ENCODE measurements around the gene SCFD2.
"Not testable (repeated sequence)": the region's sequence is repeated elsewhere in the genome, so short reads cannot be mapped to it uniquely, and the experiment has no call there.

SCFD2 gene

DNA sequence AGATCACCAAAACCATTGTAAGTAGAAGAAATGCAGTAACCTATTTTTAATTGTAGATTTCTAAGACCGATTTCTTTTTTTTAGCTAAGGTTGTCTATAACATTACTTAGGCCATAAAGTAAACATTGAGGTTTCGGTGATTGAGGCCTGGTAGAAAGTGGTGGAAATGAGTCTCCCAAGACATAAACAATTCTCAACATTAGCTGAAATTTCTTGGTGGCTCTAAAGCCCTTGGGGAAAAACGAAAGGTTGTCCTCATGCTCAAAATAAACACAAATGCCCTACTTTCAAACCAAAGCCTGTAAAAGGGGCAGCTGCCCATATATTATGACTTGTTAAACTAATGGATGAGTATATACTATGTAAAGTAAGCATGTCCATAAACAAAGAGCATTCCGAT, 98.8 kb downstream of the SCFD2 start:
- no peak for DNase-seq (ENCODE audit: low read depth in 2 of 2, low spot score in 1 of 2)

DNA sequence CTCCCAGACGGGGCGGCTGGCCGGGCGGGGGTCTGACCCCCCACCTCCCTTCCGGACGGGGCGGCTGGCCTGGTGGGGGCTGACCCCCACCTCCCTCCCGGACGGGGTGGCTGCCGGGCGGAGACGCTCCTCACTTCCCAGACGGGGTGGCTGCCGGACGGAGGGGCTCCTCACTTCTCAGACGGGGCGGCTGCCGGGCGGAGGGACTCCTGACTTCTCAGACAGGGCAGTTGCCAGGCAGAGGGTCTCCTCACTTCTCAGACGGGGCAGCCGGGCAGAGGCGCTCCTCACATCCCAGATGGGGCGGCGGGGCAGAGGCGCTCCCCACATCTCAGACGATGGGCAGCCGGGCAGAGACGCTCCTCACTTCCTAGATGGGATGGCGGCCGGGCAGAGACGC, 109.9 kb downstream of the SCFD2 start:
- DNase-seq (ENCODE audit: low read depth in 2 of 2, low spot score in 1 of 2), result not testable (repeated sequence)

DNA sequence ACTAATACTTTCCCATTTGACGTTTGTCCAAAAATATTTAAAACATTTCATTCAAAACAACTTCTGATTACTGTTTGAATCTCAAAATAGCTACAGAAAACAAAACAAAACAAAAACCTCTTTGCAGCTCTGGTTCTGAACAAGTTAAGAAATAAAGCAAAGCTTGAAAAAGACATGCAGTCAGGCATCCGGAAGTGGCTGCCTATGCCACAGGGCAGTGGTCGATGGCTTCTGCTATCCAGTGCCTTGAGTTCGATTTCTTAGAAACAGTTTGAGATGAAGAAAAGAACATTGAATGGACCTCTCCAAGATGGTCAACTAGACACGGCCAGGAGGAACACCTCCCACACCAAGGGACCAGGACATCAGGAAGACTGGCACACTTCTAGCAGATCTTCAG, 125.3 kb downstream of the SCFD2 start:
- DNase-seq (ENCODE audit: low read depth in 2 of 2, low spot score in 1 of 2), result no peak

DNA sequence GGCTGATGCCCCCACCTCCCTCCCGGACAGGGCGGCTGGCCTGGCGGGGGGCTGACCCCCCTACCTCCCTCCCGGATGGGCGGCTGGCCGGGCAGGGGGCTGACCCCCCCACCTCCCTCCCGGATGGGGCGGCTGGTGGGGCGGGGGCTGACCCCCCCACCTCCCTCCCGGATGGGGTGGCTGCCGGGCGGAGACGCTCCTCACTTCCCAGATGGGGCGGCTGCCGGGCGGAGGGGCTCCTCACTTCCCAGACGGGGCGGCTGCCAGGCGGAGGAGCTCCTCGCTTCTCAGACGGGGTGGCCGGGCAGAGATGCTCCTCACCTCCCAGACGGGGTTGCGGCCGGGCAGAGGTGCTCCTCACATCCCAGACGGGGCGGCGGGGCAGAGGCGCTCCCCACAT, 127.5 kb downstream of the SCFD2 start:
- not testable (repeated sequence) for DNase-seq (ENCODE audit: low read depth in 2 of 2, low spot score in 1 of 2)

DNA sequence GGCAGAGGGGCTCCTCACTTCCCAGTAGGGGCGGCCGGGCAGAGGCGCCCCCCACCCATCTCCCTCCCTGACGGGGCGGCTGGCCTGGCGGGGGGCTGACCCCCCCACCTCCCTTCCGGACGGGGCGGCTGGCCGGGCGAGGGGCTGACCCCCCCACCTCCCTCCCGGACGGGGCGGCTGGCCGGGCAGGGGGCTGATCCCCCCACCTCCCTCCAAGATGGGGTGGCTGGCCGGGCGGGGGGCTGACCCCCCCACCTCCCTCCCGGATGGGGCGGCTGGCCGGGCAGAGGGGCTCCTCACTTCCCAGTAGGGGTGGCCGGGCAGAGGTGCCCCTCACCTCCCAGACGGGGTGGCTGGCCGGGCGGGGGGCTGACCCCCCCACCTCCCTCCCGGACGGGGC, 128.1 kb downstream of the SCFD2 start:
- not testable (repeated sequence) for DNase-seq (ENCODE audit: low read depth in 2 of 2, low spot score in 1 of 2)

DNA sequence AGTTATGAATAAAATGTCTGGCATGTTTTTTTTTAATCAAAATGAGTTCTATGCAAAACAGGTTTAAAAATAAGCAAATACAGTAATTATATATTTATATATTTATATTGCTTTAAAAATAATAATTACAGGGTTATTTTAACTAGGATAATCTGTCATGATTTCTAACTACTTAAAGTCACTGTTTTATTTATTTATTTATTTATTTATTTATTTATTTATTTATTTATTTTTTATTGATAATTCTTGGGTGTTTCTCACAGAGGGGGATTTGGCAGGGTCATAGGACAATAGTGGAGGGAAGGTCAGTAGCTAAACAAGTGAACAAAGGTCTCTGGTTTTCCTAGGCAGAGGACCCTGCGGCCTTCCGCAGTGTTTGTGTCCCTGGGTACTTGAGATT, 129.2 kb downstream of the SCFD2 start:
- not testable (repeated sequence) for DNase-seq (ENCODE audit: low read depth in 2 of 2, low spot score in 1 of 2)

DNA sequence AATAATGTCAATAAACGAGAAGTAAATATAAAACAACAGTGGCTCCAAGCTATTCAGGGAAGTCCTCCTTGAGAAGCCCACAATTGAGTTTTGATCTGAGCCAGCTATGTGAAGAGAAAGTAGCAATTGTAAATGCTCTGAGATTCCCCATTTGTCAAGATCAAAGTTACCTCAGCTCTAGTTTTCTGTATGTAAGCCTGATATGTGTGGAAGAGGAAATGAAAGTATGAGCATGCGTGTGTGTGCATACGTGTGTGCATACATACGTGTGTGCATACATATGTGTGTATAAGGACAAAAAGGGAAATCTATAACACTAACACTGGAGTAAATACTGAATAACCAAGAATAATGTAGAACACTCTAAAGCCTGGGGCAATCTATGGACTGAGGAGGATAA, 130.3 kb downstream of the SCFD2 start:
- no peak for DNase-seq (ENCODE audit: low read depth in 2 of 2, low spot score in 1 of 2)

DNA sequence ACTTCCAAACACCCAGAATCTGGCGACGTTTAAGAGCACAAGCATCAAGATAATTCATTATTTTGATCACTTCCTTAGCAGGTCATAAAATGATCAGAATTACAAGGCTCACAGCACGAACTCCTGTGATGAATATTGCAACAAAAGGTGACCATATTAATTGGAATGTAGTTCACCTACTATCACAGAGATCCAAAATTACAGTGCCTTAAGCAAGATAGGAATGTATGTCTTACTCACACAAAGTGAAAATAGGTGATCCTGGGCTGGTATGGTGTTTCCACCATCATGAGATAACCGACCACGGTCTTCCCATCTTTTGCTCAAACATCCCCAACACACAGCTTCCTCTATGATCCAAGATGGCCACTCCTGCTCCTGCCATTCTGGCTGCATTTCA, 131.2 kb downstream of the SCFD2 start:
- no peak for DNase-seq (ENCODE audit: low read depth in 2 of 2, low spot score in 1 of 2)

DNA sequence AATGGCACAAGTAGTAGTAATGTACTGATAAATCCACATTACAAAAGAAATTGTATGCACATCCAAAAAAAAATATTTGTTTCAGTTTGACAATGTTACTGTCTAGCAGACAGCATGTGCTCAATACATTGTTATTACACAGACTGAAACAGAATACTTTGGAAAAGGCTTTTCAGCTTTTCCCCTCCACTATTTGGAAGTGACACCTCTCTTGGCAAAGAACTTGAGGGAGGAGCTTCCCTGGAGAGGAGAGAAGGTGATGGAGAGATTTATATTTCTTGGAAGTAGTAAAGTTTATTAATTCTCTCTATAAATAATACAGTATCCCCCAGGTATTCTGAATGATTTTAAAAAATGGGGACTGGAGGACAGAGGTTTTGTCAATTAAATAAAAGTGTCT, 131.8 kb downstream of the SCFD2 start:
- no peak for DNase-seq (ENCODE audit: low read depth in 2 of 2, low spot score in 1 of 2)

DNA sequence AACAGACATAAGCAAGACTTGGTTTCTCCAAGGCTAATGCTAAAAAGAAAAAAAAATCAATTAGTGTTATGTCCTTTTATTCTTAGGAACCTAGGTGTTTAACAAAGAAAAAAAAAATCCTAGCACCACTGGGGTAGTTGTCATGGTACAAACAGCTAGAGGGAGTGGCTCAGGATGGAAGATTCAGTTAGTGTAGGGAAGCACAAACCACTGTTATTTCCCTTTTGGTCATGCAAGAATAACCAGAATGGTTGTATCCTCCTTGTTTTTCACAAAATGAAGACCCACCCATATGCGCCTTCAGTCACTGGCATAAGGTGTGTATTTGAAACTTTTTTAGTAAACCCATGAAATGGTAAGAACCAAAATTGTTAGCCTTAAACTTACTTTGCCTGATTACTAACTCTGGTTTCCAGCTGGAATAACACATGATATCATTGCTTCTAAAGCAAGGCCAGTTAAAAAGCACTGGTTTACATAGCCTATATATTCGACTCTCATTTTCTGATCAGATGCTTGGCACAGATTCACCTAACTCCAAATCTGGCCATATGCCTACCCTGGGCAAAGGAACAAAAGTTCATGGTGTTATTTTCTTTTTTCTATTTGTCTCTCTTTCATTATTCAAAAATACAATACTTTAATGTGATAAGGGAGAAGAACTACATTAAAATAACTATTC, 132.6 kb downstream of the SCFD2 start:
- DNase-seq (ENCODE audit: low read depth in 2 of 2, low spot score in 1 of 2), result no peak

DNA sequence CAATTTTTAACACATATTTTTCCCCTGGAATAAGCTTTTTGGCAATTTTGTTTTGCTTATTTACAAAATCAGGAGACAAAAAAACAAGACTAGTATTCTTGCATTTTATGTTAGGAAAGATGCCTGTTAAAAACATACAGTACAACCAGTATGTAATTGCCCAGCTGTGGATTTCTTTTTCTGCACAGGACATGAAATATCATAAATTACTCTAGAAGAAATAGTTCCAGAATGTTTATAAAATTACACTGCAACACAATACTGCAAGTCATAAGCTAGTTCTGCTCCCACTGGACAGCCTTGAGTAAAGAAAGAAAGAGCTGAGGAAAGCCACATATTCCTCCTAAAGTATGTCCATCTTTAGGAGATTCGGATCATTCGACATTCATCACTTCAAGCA, 133.5 kb downstream of the SCFD2 start:
- no peak for DNase-seq (ENCODE audit: low read depth in 2 of 2, low spot score in 1 of 2)

DNA sequence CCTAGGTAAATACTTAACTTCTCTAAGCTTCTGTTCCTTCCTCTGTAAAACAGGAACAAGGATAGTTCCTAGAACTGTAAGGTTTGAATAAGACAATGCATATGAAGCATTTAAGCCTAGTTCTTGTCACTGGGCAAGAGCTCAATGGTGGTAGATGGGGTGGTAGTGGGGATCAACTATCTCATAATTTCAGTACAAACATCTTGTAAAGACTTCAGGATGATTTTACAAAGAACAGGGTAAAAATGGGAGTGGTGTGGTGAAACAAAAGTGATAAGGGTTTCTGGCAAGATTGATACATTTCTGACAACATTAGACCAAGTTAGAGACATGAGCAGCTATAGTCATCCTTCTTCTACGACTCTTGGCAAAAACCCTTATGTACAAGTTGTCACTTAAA, 137.8 kb downstream of the SCFD2 start:
- DNase-seq (ENCODE audit: low read depth in 2 of 2, low spot score in 1 of 2), result no peak

DNA sequence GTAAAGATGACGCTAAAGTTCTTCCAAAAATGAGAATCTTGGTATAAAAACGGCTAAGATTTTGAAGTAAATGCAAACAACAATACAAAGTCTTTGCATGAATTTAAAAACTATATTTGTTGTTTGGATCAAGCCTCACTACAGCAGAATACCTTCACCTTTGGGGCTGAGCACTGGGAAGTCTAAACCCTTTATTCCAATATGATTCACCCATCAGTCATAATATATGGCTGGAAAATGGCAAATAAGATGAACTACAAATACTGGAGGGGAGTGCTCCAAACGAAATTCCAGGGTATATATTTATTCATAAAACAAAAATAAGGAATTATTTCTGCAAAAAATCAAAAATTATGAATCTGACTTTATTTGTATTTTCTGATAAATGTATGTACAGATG, 138.4 kb downstream of the SCFD2 start:
- DNase-seq (ENCODE audit: low read depth in 2 of 2, low spot score in 1 of 2), result no peak

DNA sequence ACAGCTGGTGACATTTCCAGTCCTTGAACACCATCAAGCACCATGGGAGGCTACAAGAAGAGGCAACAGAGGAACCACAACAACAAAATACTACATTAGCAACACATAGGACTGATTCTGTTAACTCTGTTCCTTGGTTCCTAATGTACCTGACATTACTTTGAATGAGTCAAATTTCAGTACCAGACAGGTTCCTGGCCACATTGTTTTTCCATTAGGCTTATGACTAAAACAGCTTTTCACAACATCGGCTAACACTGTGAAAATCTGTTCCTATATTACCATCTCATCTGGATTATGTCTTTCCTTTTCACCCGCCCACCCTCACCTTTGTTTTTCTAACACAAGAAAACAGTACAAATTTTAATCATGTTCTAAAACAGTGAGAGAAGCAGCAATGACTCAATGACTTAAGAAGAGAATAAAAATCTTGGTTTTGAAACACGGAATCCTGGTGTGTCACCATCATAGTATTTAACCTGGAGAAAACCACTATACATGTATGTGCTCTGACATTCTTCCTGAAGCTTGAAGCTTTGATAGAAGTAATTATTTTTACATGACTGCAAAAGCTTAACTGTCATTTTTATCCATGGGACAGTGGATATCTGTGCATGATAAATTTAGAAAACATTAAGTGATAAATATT, 143.9 kb downstream of the SCFD2 start:
- DNase-seq (ENCODE audit: low read depth in 2 of 2, low spot score in 1 of 2), result no peak

DNA sequence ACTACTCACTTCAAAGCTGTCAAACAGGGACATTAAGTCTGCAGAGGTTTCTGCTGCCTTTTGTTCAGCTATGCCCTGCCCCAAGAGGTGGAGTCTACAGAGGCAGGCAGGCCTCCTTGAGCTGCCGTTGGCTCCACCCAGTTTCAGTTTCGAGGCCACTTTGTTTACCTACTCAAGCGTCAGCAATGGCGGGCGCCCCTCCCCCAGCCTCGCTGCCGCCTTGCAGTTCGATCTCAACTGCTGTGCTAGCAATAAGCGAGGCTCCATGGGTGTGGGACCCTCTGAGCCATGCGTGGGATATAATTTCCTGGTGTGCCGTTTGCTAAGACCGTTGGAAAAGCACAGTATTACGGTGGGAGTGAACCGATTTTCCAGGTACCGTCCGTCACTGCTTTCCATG, 146.7 kb downstream of the SCFD2 start:
- DNase-seq (ENCODE audit: low read depth in 2 of 2, low spot score in 1 of 2), result not testable (repeated sequence)

DNA sequence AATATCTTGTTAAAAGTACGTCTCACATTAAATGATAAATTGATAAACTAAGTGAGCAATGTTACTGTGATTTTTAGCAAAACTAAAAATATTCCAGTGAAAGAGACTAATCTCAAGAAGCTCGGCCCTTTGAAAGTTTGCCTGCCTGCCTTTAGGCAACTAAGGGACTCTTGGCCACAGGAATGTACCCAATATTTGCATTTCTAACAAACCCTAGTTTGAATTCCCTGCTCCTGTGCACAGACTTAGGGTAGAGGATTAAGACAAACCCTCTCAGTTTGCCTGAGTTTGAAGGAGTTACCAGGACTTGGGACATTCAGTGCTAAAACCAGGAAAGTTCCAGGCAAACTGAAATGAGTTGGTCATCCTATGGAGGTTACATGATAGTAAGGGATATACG, 157.1 kb downstream of the SCFD2 start:
- DNase-seq (ENCODE audit: low read depth in 2 of 2, low spot score in 1 of 2), result no peak

DNA sequence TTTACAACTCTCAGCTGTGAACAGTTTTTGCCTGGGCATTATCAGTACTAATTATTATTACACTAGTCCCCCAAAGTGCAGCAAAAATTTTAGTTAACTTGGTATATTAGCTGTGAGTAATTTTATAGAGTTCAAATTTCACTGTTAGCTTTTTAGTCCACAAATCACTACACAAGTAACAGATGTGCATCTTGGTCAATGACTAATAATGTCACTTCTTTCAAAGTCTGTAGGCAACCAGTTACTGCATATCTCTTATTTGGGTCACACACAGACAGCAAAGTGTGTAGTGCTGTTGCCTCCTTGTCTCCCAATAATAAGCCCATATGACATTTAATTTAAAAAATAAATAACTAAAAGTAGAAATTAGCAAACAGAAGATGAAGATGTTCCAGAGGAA, 159.9 kb downstream of the SCFD2 start:
- no peak for DNase-seq (ENCODE audit: low read depth in 2 of 2, low spot score in 1 of 2)

DNA sequence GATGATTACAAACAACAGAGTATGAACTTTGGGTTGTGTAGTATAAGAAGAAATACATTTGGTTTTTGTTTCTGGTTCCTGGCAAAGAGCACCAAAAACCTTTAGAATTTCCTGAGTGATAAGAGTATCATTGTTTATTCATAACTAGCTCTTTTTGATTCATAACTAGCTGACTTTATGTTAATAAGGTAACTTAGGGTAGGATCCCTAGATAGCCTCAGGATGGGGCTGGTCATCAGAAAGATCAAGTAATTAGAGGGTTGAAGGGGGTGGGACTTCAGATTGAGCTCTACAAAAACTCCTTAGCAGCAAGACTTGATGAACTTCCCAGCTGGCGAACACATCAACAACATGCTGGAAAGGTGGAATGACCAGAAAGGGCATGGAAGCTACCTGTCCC, 166.5 kb downstream of the SCFD2 start:
- no peak for DNase-seq (ENCODE audit: low read depth in 2 of 2, low spot score in 1 of 2)

DNA sequence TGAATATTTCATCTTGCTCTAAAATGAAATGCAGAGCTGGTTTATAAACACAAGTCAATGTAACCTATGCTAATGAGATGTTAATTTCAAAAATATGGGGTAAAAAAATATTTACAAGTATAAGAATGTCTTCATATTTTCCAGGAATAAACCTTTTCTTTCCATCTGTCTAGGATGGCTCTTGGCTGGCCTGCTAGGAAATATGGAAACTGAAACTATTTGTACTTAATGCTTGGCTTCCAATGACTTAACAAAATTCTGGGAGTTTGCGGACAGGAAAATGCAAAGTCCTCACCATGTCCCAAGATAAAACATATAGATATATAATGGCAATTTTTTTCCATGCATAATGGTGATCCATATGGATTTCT, 168.1 kb downstream of the SCFD2 start:
- DNase-seq (ENCODE audit: low read depth in 2 of 2, low spot score in 1 of 2), result no peak

DNA sequence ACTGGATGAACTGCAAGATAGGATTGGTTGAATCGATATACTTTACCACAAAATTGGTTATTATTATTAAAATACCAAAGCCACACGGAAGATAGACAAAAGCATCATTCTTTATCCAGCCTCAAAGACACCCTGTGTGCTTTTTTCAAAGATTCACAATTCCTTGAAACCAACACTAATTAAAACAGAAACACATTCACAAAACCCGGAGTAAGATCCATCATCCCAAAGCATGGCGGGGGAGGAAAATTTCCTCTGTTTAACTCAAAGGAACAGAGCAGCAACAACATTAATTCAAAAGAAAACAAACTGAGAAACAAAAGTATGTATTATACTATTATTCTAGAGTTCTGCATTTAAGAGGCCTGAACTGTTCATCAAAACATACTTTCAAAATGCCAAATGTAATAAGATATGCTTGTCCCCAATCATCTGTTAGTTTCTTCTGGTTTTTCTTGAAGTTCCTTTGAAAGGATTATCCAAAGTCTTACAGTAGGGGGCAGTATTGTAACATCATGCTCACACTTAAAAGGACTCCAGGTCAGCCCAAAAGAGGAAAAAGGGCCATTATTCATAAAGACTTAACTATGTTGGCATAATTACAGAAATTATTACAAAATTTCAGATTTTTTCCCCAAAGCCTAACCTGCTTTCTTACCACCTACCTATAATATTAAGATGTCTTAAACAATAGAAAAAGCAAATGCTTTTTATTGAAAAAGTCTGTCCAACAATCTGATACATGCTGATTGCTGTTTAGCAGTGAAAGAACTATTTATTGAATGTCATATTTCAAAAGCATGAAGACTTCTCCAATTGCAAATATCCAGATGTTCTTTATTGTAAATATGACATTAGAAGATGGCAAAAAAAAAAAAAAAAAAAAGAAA, 168.7 kb downstream of the SCFD2 start:
- DNase-seq (ENCODE audit: low read depth in 2 of 2, low spot score in 1 of 2), result no peak

DNA sequence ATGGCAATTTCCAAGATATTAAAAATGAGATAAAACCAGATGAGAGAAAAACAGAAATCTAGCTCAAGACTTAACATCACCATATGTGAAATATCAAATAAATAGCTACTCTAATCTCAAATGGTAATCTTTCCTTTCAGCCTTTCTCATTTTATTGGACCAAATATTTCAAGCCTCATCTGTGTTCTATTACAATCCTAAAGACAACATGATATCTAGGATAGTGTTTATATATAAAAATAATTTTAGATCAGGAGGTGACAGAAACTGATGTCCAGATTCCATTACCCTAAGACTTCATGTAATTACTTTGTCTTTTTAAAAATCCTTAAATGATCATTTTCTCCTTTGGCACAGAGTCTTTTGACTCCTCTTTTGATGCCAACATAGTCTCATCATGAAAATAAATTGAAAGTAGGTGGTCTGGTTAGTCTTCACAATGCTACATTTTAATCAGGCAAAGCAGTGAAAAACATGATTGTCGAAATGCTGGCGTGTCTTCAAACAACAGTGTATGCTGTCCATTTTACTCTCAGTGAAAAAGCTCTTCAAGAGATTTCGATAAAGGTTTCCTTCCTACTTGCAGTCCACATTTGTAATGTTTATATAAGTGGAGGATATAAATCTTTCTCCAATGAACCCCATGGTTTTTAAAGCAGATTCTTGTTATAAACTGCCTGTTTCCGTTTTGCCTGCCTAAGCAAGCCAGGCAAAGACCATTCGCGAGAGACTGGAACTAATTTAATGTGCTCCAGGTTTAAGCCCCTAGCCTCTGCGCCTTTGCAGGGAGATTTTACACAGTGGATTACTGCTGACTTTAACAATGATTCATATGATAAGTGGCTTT, 169.8 kb downstream of the SCFD2 start:
- no peak for DNase-seq (ENCODE audit: low read depth in 2 of 2, low spot score in 1 of 2)

All from stimulated activated CD8-positive, alpha-beta memory T cell treated with anti-CD3 and anti-CD28 coated beads, Interleukin-4, amount 100 ng/mL, for 1 hour (primary cell).